GM12878 (cell line): ENCODE data around the gene NTF3. TPM values are rescaled to one million over a fixed set of nuclear protein-coding genes. Genes with fewer than 3 reads are reported as not detected.

Source experiments
- ATAC-seq: fragments of 200-7000 bp; cut with Tn5 transposase; 3 replicates; pipeline ENCODE4 v1.9.1; 2020; ENCODE audit warnings: mild to moderate bottlenecking, moderate library complexity
- BruUV-seq: library from RNA; stranded (reverse); fragments of 400-500 nt; replicated peaks from 2 replicates; lab custom pipeline; 2021; lab: Mats Ljungman, UMichigan
- CTCF ChIA-PET: fragments of 300-600 bp; sonication (Branson Sonifier 250); formaldehyde crosslinking; extraction: SDS; loops from one replicate; lab custom pipeline; 2021; ENCODE audit warnings: inconsistent platforms; lab: Yijun Ruan, JAX
- POLR2A ChIA-PET: fragments of 350-600 bp; formaldehyde crosslinking; extraction: SDS; loops from one replicate; lab custom pipeline; 2021; ENCODE audit warnings: inconsistent platforms; lab: Charles Lee
- RAD21 ChIA-PET: fragments of 300-600 bp; sonication (Branson Sonifier 250); formaldehyde crosslinking; loops from one replicate; lab custom pipeline; 2023; ENCODE audit warnings: antibody characterized with exemption; ENCODE audit not compliant: unreplicated experiment; lab: Charles Lee
- SMC1A ChIA-PET: fragments of 300-600 bp; sonication (Branson Sonifier 250); formaldehyde crosslinking; loops from one replicate; lab custom pipeline; 2023; ENCODE audit not compliant: unreplicated experiment, uncharacterized antibody; lab: Charles Lee
- DNase-seq: peaks from one replicate; pipeline ENCODE4 v3.0.0-alpha.2; 2011; ENCODE audit warnings: low read depth, low spot score
- FAIRE-seq: peaks from 3 replicates; lab custom pipeline; 2011; peaks lifted over from hg19 to GRCh38; lab: Jason Lieb, UNC
- H2AFZ ChIP-seq: 2 replicates; pipeline ENCODE4 v1.6.0; 2011; ENCODE audit warnings: low read depth, low read length, control low read depth; ENCODE audit not compliant: control insufficient read depth
- H3K27ac ChIP-seq: 2 replicates; pipeline ENCODE4 v1.5.1; 2011; ENCODE audit warnings: control low read depth; ENCODE audit not compliant: control insufficient read depth, insufficient read depth
- H3K27me3 ChIP-seq, 2 experiments: replicated peaks in 1 of 2; 2 replicates each; pipeline versions ENCODE4 v1.6.0 to v1.6.1; 2011; ENCODE audit warnings: low read length in 1 of 2; ENCODE audit not compliant: control insufficient read depth in 2 of 2, insufficient read depth in 2 of 2
- H3K36me3 ChIP-seq, 2 experiments: 2 replicates each; pipeline ENCODE4 v1.5.1; 2011; ENCODE audit warnings: low read length in 1 of 2; ENCODE audit not compliant: control insufficient read depth in 2 of 2, insufficient read depth in 2 of 2
- H3K4me1 ChIP-seq: 2 replicates; pipeline ENCODE4 v1.6.1; 2011; ENCODE audit warnings: mild to moderate bottlenecking, low read length, moderate library complexity, mixed read lengths; ENCODE audit not compliant: control insufficient read depth, insufficient read depth
- H3K4me2 ChIP-seq: 2 replicates; pipeline ENCODE4 v1.6.0; 2011; ENCODE audit warnings: control low read depth; ENCODE audit not compliant: control insufficient read depth, insufficient read depth
- H3K4me3 ChIP-seq: fragments of 200-600 bp; sonication (generic); 2 replicates; pipeline ENCODE4 v1.5.1; 2016
- H3K79me2 ChIP-seq: 2 replicates; pipeline ENCODE4 v1.6.0; 2011; ENCODE audit warnings: low read length; ENCODE audit not compliant: control insufficient read depth, insufficient read depth
- H3K9ac ChIP-seq: 2 replicates; pipeline ENCODE4 v1.8.0; 2011; ENCODE audit warnings: low read length, control low read depth, mixed read lengths; ENCODE audit not compliant: control insufficient read depth, insufficient read depth
- H3K9me3 ChIP-seq: replicated peaks from 3 replicates; pipeline ENCODE4 v1.5.1; 2011; ENCODE audit warnings: mild to moderate bottlenecking, low read length; ENCODE audit not compliant: control insufficient read depth, insufficient read depth
- H4K20me1 ChIP-seq: 2 replicates; pipeline ENCODE4 v1.6.0; 2011; ENCODE audit not compliant: control insufficient read depth, insufficient read depth
- NFIC ChIP-seq: IDR thresholded peaks from 2 replicates; pipeline ENCODE4 v1.6.1; 2012; ENCODE audit warnings: low read depth, mild to moderate bottlenecking, inconsistent platforms, low read length, moderate library complexity
- RB1 ChIP-seq: fragments of 450-650 bp; formaldehyde crosslinking; IDR thresholded peaks from 2 replicates; pipeline ENCODE4 v1.6.1; 2017; ENCODE audit warnings: mild to moderate bottlenecking, borderline replicate concordance
- SP1 ChIP-seq: IDR thresholded peaks from one replicate; pipeline ENCODE4 v1.6.1; 2011; ENCODE audit warnings: low read depth, low read length
- TARDBP ChIP-seq: IDR thresholded peaks from 2 replicates; pipeline ENCODE4 v1.6.1; 2016; ENCODE audit warnings: borderline replicate concordance
- YBX1 ChIP-seq: fragments of 450-650 bp; IDR thresholded peaks from 2 replicates; pipeline ENCODE4 v1.6.1; 2016; ENCODE audit warnings: antibody characterized with exemption
- ZZZ3 ChIP-seq: IDR thresholded peaks from 2 replicates; pipeline ENCODE4 v1.6.1; 2011; ENCODE audit warnings: low read depth; ENCODE audit not compliant: control insufficient read depth, insufficient read length
- WGBS: methylation state at CpG from one replicate; pipeline ENCODE4 v1.1.6; 2016; ENCODE audit warnings: low lambda C conversion rate; ENCODE audit not compliant: insufficient replicate concordance, insufficient coverage; ENCODE audit errors: missing lambda C conversion rate; 5-methylcytosine and 5-hydroxymethylcytosine counted together
- in situ Hi-C: fragments of 300-500 bp; cut with MboI; formaldehyde crosslinking; loops from 9 replicates; pipeline ENCODE4 v1.14.3; 2018; ENCODE audit warnings: mixed read lengths
- intact Hi-C: fragments of 100-400 bp; cut with micrococcal nuclease; formaldehyde crosslinking; loops from one replicate; pipeline ENCODE4 v1.14.2; 2022; ENCODE audit not compliant: unreplicated experiment
- polyA plus RNA-seq, 11 experiments: library from polyadenylated mRNA; depleted of rRNA in 4 of 11; unstranded in 6 of 11; stranded (reverse) in 5 of 11; fragments of >200 nt; fragmentation: Nextera tagmentation in 4 of 11; fragmentation: Illumina TruSeq in 1 of 11; extraction: Ambion mirVana in 4 of 11; extraction: Trizol in 1 of 11; gene quantifications; 1 replicate in 1 of 11; 2 replicates in 10 of 11; pipeline versions ENCODE4 v1.2.1 to v1.2.3, GENCODE V29; 2011 to 2016; ENCODE audit warnings: inconsistent platforms in 2 of 11, missing spikeins in 2 of 11, low read depth in 1 of 11
- total RNA-seq, 4 experiments: library from RNA; depleted of rRNA in 3 of 4; stranded (reverse); fragments of >200 nt in 3 of 4; fragmentation: Illumina TruSeq in 1 of 4; extraction: Trizol in 1 of 4; gene quantifications; 2 replicates each; pipeline versions ENCODE4 v1.2.1 to v1.2.3, GENCODE V29; 2013 to 2021
- TF ChIP-seq, protein P1 (sequence below): IDR thresholded peaks from 2 replicates; pipeline ENCODE4 v1.6.1; 2012; ENCODE audit warnings: low read depth, low read length, improper control_type of control experiment
- TF ChIP-seq, protein P2 (sequence below): fragments of 450-650 bp; IDR thresholded peaks from 2 replicates; pipeline ENCODE4 v1.6.1; 2018; ENCODE audit warnings: mild to moderate bottlenecking, low read depth, moderate library complexity; ENCODE audit not compliant: partially characterized antibody
- TF ChIP-seq, protein P3 (sequence below): fragments of 450-650 bp; formaldehyde crosslinking; IDR thresholded peaks from 2 replicates; pipeline ENCODE4 v1.5.0; 2022; ENCODE audit warnings: mild to moderate bottlenecking, missing genetic modification characterization
- TF ChIP-seq, protein P4 (sequence below): fragments of 450-650 bp; IDR thresholded peaks from 2 replicates; pipeline ENCODE4 v1.6.1; 2017; ENCODE audit warnings: borderline replicate concordance

The NTF3 gene
- total and polyA plus RNA-seq, 10 of the 15 experiments (the other 5 are each of a cell fraction or from before 2014, with no cell fraction given) = 0.07 TPM; not detected in 9

DNA sequence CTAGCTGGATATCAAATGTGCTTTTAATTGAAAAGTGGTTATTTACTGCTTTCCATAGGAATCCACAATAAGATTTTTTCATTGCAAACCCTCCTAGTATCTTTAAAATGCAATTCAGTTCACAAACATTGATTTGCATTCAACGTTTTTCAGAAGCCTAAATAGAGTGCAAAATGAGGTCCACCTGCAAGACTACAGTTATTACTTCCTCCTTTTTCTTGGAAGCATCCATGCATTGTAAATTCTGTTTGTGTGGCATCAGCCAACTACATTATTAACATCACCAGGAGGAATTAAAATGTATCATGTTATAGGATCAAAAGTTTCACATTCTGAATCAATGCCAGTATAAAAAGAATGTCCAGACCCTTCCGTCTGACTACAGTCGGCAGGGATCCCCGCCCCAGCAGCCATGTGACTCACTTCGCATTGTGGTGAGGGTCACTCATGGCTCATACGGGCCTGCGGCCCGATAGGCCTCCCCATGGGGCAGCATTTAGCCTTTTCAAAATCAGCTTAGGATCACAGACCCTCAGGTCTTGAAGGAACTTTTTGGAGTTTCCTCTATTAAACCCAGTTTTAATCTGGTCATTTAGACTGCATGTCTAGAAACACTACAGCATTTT is 46.3 kb downstream of the NTF3 start:
- no peaks in the 10 kb centered on the region for H3K4me1 ChIP-seq
- ATAC-seq (no peak), DNase-seq (no peak), FAIRE-seq (no peak)
- no peak overlapping the region for H3K27ac ChIP-seq
- in situ Hi-C loops (no loop called here), intact Hi-C loops (no loop called here)
- H3K4me2 ChIP-seq = no peak overlapping the region
- no peaks in the 10 kb centered on the region for H4K20me1 ChIP-seq
- H3K79me2 ChIP-seq = no peaks in the 10 kb centered on the region
- RAD21 ChIA-PET = no interaction called here
- WGBS = 0% methylated on average over 8 of the region's 8 CpGs
- CTCF ChIA-PET = no interaction called here
- no TSS peak for BruUV-seq
- POLR2A ChIA-PET = no interaction called here
- no peak overlapping the region for H3K4me3 ChIP-seq
- no peaks in the 10 kb centered on the region for H3K9me3 ChIP-seq
- no peak overlapping the region for H2AFZ ChIP-seq
- H3K27me3 ChIP-seq = no peaks in the 10 kb centered on the region; a peak in 2 of 4 replicates
- H3K9ac ChIP-seq = no peak overlapping the region
- H3K36me3 ChIP-seq = no peaks in the 10 kb centered on the region
- SMC1A ChIA-PET = no interaction called here
- TF ChIP-seq RB1 = no peak
- no peak for TF ChIP-seq NFIC
- TF ChIP-seq, protein P1, sequence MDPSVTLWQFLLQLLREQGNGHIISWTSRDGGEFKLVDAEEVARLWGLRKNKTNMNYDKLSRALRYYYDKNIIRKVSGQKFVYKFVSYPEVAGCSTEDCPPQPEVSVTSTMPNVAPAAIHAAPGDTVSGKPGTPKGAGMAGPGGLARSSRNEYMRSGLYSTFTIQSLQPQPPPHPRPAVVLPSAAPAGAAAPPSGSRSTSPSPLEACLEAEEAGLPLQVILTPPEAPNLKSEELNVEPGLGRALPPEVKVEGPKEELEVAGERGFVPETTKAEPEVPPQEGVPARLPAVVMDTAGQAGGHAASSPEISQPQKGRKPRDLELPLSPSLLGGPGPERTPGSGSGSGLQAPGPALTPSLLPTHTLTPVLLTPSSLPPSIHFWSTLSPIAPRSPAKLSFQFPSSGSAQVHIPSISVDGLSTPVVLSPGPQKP = no peak
- TF ChIP-seq, protein P2, sequence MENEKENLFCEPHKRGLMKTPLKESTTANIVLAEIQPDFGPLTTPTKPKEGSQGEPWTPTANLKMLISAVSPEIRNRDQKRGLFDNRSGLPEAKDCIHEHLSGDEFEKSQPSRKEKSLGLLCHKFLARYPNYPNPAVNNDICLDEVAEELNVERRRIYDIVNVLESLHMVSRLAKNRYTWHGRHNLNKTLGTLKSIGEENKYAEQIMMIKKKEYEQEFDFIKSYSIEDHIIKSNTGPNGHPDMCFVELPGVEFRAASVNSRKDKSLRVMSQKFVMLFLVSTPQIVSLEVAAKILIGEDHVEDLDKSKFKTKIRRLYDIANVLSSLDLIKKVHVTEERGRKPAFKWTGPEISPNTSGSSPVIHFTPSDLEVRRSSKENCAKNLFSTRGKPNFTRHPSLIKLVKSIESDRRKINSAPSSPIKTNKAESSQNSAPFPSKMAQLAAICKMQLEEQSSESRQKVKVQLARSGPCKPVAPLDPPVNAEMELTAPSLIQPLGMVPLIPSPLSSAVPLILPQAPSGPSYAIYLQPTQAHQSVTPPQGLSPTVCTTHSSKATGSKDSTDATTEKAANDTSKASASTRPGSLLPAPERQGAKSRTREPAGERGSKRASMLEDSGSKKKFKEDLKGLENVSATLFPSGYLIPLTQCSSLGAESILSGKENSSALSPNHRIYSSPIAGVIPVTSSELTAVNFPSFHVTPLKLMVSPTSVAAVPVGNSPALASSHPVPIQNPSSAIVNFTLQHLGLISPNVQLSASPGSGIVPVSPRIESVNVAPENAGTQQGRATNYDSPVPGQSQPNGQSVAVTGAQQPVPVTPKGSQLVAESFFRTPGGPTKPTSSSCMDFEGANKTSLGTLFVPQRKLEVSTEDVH = no peak
- TF ChIP-seq, protein P3, sequence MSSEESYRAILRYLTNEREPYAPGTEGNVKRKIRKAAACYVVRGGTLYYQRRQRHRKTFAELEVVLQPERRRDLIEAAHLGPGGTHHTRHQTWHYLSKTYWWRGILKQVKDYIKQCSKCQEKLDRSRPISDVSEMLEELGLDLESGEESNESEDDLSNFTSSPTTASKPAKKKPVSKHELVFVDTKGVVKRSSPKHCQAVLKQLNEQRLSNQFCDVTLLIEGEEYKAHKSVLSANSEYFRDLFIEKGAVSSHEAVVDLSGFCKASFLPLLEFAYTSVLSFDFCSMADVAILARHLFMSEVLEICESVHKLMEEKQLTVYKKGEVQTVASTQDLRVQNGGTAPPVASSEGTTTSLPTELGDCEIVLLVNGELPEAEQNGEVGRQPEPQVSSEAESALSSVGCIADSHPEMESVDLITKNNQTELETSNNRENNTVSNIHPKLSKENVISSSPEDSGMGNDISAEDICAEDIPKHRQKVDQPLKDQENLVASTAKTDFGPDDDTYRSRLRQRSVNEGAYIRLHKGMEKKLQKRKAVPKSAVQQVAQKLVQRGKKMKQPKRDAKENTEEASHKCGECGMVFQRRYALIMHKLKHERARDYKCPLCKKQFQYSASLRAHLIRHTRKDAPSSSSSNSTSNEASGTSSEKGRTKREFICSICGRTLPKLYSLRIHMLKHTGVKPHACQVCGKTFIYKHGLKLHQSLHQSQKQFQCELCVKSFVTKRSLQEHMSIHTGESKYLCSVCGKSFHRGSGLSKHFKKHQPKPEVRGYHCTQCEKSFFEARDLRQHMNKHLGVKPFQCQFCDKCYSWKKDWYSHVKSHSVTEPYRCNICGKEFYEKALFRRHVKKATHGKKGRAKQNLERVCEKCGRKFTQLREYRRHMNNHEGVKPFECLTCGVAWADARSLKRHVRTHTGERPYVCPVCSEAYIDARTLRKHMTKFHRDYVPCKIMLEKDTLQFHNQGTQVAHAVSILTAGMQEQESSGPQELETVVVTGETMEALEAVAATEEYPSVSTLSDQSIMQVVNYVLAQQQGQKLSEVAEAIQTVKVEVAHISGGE (CRISPR knock-in tag) = no peak
- no peak for TF ChIP-seq TARDBP
- TF ChIP-seq SP1 = no peak
- no peak for TF ChIP-seq ZZZ3
- TF ChIP-seq YBX1 = no peak
- TF ChIP-seq, protein P4, sequence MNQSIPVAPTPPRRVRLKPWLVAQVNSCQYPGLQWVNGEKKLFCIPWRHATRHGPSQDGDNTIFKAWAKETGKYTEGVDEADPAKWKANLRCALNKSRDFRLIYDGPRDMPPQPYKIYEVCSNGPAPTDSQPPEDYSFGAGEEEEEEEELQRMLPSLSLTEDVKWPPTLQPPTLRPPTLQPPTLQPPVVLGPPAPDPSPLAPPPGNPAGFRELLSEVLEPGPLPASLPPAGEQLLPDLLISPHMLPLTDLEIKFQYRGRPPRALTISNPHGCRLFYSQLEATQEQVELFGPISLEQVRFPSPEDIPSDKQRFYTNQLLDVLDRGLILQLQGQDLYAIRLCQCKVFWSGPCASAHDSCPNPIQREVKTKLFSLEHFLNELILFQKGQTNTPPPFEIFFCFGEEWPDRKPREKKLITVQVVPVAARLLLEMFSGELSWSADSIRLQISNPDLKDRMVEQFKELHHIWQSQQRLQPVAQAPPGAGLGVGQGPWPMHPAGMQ = no peak
